ENCODE results near the gene SMTN. TPM values are rescaled to one million over a fixed set of nuclear protein-coding genes. Genes with fewer than 3 reads are reported as not detected.

Gene SMTN
- total RNA-seq, 1 donor from 2014 or later, result 57.9 TPM

GRCh38 chr22:31088233-31088986 lies 7.3 kb downstream of the SMTN start:
- Histone ChIP-seq H3K9me3 (ENCODE audit: control insufficient read depth in 3 of 3, low read length in 3 of 3) (no peaks in the 10 kb centered on the region), H3K4me1 (ENCODE audit: control insufficient read depth in 3 of 3, insufficient read depth in 3 of 3, low read length in 3 of 3) (peaks cover 29 to 78% (median 62%) of the 10 kb centered on the region in 3 donors), H3K27ac (ENCODE audit: low read depth, low read length) (peak overlapping the region; percentile 72), H3K36me3 (ENCODE audit: control insufficient read depth in 3 of 3, insufficient read depth in 3 of 3, low read length in 3 of 3) (peaks cover 22 to 49% (median 31%) of the 10 kb centered on the region in 3 donors), H3K27me3 (ENCODE audit: control insufficient read depth in 3 of 3, insufficient read depth in 3 of 3, low read length in 3 of 3) (no peaks in the 10 kb centered on the region), H3K4me3 (ENCODE audit: low read length in 3 of 3) (no peak overlapping the region), H3K9ac (ENCODE audit: low read depth in 1 of 3, low read length in 3 of 3) (peak overlapping the region in 2 of 3 donors; percentile 4 to 66)

DNA sequence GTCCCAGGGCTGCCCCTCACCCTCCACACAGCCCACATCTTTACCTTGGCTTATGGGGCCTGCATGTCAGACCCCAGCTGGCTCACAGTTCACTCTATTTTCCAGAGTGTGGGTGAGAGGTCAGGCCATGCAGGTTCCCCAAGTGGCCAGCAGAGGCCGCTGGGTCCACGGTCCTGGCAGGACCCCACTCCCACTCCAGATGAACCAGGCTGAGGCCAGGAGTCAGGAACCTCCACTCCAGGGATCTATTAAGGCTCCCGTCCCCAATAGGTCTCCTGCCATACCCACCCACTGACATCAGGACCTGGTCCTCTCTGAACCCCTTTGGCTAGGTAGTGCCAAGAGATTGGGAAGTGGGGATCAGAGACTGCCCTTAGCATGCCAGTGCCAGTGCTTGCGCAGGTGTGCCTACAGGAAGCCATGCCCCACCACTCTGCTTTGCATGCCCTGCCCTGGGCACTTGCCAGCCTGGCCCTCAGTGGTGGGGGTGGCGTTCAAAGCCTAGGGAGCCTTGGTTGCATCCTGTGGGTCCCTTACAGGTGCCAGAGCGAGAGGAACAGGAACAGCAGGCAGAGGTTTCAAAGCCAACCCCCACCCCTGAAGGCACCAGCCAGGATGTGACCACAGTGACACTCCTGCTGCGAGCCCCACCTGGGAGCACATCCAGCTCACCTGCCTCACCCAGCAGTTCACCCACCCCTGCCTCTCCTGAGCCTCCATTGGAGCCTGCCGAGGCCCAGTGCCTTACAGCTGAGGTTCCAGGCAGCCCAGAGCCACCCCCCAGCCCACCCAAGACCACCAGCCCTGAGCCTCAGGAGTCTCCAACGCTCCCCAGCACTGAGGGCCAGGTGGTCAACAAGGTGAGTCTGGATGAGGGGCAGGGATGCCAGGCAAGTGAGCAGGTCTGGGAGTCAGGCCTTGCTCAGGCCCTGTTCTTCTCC lies 8.3 kb downstream of the SMTN start:
- H3K27ac ChIP-seq (ENCODE audit: low read depth, low read length), result peak overlapping the region; percentile 72
- no peaks in the 10 kb centered on the region for H3K9me3 ChIP-seq (ENCODE audit: control insufficient read depth in 3 of 3, low read length in 3 of 3)
- H3K4me3 ChIP-seq (ENCODE audit: low read length in 3 of 3), result no peak overlapping the region
- H3K9ac ChIP-seq (ENCODE audit: low read depth in 1 of 3, low read length in 3 of 3), result peak overlapping the region in 1 of 3 donors; percentile 66
- H3K4me1 ChIP-seq (ENCODE audit: control insufficient read depth in 3 of 3, insufficient read depth in 3 of 3, low read length in 3 of 3), result peaks cover 19 to 78% (median 62%) of the 10 kb centered on the region in 3 donors
- peaks cover 22 to 49% (median 35%) of the 10 kb centered on the region in 3 donors for H3K36me3 ChIP-seq (ENCODE audit: control insufficient read depth in 3 of 3, insufficient read depth in 3 of 3, low read length in 3 of 3)
- no peaks in the 10 kb centered on the region for H3K27me3 ChIP-seq (ENCODE audit: control insufficient read depth in 3 of 3, insufficient read depth in 3 of 3, low read length in 3 of 3)

DNA sequence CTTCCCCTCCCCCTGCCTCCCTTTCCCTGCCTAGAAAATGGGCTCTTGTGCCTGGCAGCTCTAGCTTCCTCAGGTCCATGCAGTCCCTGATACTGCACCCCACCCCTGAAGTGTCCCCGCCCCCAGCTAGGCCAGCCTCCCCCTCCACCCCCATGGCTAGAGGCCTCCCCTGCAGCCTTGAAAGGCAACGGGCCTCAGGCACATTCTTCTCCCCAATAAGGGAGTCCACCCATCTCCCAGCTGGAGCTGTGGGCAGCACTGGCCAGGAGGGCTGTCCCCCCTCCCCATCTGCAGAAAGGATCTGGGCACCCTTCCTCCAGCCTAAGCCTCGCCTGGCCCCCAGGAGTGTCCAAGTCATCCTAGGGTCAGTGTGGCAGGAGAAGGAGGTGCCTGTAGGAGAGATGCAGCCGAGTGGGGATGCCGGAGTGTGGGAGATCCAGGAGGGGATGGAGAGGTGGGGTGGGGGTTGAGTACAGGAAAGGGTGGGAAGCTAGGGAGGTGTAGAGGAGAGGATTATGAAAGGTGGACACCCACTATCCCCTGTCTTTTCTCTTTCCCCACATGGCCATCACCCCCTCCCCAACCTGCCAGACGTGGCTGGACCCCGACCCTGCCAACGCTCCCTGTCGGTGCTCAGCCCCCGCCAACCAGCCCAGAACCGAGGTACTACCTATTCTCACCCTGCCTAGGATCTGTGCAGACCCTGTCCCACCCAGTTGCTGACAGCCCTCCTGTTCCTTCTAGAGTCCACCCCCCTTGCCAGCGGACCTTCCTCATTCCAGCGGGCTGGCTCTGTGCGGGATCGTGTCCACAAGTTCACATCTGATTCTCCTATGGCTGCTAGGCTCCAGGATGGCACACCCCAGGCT lies 9.3 kb downstream of the SMTN start:
- H3K9me3 ChIP-seq (ENCODE audit: control insufficient read depth in 3 of 3, low read length in 3 of 3), result no peaks in the 10 kb centered on the region
- H3K36me3 ChIP-seq (ENCODE audit: control insufficient read depth in 3 of 3, insufficient read depth in 3 of 3, low read length in 3 of 3), result peaks cover 31 to 57% (median 45%) of the 10 kb centered on the region in 3 donors
- peak overlapping the region in 1 of 3 donors; percentile 8 for H3K9ac ChIP-seq (ENCODE audit: low read depth in 1 of 3, low read length in 3 of 3)
- peaks cover 28 to 81% (median 66%) of the 10 kb centered on the region in 3 donors for H3K4me1 ChIP-seq (ENCODE audit: control insufficient read depth in 3 of 3, insufficient read depth in 3 of 3, low read length in 3 of 3)
- no peaks in the 10 kb centered on the region for H3K27me3 ChIP-seq (ENCODE audit: control insufficient read depth in 3 of 3, insufficient read depth in 3 of 3, low read length in 3 of 3)
- no peak overlapping the region for H3K4me3 ChIP-seq (ENCODE audit: low read length in 3 of 3)
- H3K27ac ChIP-seq (ENCODE audit: low read depth, low read length), result no peak overlapping the region

- H3K36me3 ChIP-seq (ENCODE audit: control insufficient read depth in 3 of 3, insufficient read depth in 3 of 3, low read length in 3 of 3), result peaks cover 39 to 66% (median 54%) of the 10 kb centered on the region in 3 donors
- no peak overlapping the region for H3K4me3 ChIP-seq (ENCODE audit: low read length in 3 of 3)
- H3K9me3 ChIP-seq (ENCODE audit: control insufficient read depth in 3 of 3, low read length in 3 of 3), result no peaks in the 10 kb centered on the region
- no peak overlapping the region for H3K27ac ChIP-seq (ENCODE audit: low read depth, low read length)
- H3K27me3 ChIP-seq (ENCODE audit: control insufficient read depth in 3 of 3, insufficient read depth in 3 of 3, low read length in 3 of 3), result no peaks in the 10 kb centered on the region
- peak overlapping the region in 1 of 3 donors; percentile 96 for H3K9ac ChIP-seq (ENCODE audit: low read depth in 1 of 3, low read length in 3 of 3)
- peaks cover 31 to 83% (median 70%) of the 10 kb centered on the region in 3 donors for H3K4me1 ChIP-seq (ENCODE audit: control insufficient read depth in 3 of 3, insufficient read depth in 3 of 3, low read length in 3 of 3)
Observed at GRCh38 chr22:31091106-31091975, 10.2 kb downstream of the SMTN start.

- H3K9me3 ChIP-seq (ENCODE audit: control insufficient read depth in 3 of 3, low read length in 3 of 3), result no peaks in the 10 kb centered on the region
- peaks cover 48 to 74% (median 62%) of the 10 kb centered on the region in 3 donors for H3K36me3 ChIP-seq (ENCODE audit: control insufficient read depth in 3 of 3, insufficient read depth in 3 of 3, low read length in 3 of 3)
- no peaks in the 10 kb centered on the region for H3K27me3 ChIP-seq (ENCODE audit: control insufficient read depth in 3 of 3, insufficient read depth in 3 of 3, low read length in 3 of 3)
- peak overlapping the region; percentile 94 for H3K27ac ChIP-seq (ENCODE audit: low read depth, low read length)
- peak overlapping the region in 2 of 3 donors; percentile 57 to 96 for H3K9ac ChIP-seq (ENCODE audit: low read depth in 1 of 3, low read length in 3 of 3)
- peaks cover 33 to 88% (median 75%) of the 10 kb centered on the region in 3 donors for H3K4me1 ChIP-seq (ENCODE audit: control insufficient read depth in 3 of 3, insufficient read depth in 3 of 3, low read length in 3 of 3)
- no peak overlapping the region for H3K4me3 ChIP-seq (ENCODE audit: low read length in 3 of 3)
Observed at GRCh38 chr22:31092161-31092560, 11.0 kb downstream of the SMTN start.

GRCh38 chr22:31093086-31093850 lies 12.2 kb downstream of the SMTN start:
- H3K27me3 ChIP-seq (ENCODE audit: control insufficient read depth in 3 of 3, insufficient read depth in 3 of 3, low read length in 3 of 3), result no peaks in the 10 kb centered on the region
- peak overlapping the region; percentile 63 to 83 (median 83) for H3K4me3 ChIP-seq (ENCODE audit: low read length in 3 of 3)
- H3K9ac ChIP-seq (ENCODE audit: low read depth in 1 of 3, low read length in 3 of 3), result peak overlapping the region; percentile 83 to 96 (median 95)
- peaks cover 36 to 85% (median 71%) of the 10 kb centered on the region in 3 donors for H3K4me1 ChIP-seq (ENCODE audit: control insufficient read depth in 3 of 3, insufficient read depth in 3 of 3, low read length in 3 of 3)
- H3K36me3 ChIP-seq (ENCODE audit: control insufficient read depth in 3 of 3, insufficient read depth in 3 of 3, low read length in 3 of 3), result peaks cover 51 to 76% (median 65%) of the 10 kb centered on the region in 3 donors
- H3K9me3 ChIP-seq (ENCODE audit: control insufficient read depth in 3 of 3, low read length in 3 of 3), result no peaks in the 10 kb centered on the region
- H3K27ac ChIP-seq (ENCODE audit: low read depth, low read length), result peak overlapping the region; percentile 94

DNA sequence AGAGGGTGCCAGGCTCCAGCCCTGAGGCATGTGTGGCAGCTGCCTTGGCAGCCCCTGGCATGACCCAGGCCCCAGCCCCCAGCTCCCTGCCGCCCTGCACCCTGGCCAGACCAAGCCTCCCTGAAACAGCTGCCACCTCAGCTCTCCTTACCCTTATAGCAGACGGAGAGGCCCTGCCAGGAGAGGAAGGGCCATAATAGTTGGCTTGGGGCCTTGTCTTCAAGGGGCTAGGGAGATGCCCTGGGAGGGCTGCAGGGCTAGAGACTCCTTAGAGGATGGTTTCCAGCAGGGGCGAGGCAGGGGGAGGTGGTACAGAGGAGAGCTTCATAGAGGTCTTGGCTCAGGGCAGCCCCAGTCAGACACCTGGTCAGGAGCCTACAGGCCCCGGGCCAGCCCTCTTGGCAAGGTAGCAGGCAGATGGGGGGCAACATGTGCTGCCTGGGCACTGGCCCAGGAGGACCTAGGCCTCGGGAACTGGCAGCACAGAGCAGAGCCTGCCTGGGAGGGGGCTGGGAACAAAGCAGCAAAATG lies 13.0 kb downstream of the SMTN start:
- Histone ChIP-seq H3K4me3 (ENCODE audit: low read length in 3 of 3) (peak overlapping the region; percentile 63 to 83 (median 83)), H3K27ac (ENCODE audit: low read depth, low read length) (peak overlapping the region; percentile 94), H3K27me3 (ENCODE audit: control insufficient read depth in 3 of 3, insufficient read depth in 3 of 3, low read length in 3 of 3) (no peaks in the 10 kb centered on the region), H3K36me3 (ENCODE audit: control insufficient read depth in 3 of 3, insufficient read depth in 3 of 3, low read length in 3 of 3) (peaks cover 54 to 74% (median 62%) of the 10 kb centered on the region in 3 donors), H3K4me1 (ENCODE audit: control insufficient read depth in 3 of 3, insufficient read depth in 3 of 3, low read length in 3 of 3) (peaks cover 36 to 84% (median 69%) of the 10 kb centered on the region in 3 donors), H3K9ac (ENCODE audit: low read depth in 1 of 3, low read length in 3 of 3) (peak overlapping the region; percentile 83 to 96 (median 95)), H3K9me3 (ENCODE audit: control insufficient read depth in 3 of 3, low read length in 3 of 3) (no peaks in the 10 kb centered on the region)

DNA sequence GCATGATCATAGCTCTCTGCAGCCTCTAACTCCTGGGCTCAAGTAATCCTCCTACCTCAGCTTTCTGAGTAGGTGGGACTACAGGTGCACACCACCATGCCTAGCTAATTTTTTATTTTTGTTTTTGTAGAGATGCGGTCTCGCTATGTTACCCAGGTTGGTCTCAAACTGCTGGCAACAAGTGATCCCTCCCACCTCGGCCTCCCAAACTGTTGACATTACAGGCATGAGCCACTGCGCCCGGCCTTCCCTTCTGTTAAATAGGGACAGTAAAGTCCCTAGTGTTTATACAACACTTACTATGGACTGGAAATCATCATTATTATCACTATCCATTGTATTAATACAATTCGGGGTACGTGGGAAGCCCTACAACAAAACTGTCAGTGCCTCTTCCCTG lies 13.6 kb downstream of the SMTN start:
- Histone ChIP-seq H3K9me3 (ENCODE audit: control insufficient read depth in 3 of 3, low read length in 3 of 3) (no peaks in the 10 kb centered on the region), H3K27me3 (ENCODE audit: control insufficient read depth in 3 of 3, insufficient read depth in 3 of 3, low read length in 3 of 3) (no peaks in the 10 kb centered on the region), H3K27ac (ENCODE audit: low read depth, low read length) (peak overlapping the region; percentile 94), H3K36me3 (ENCODE audit: control insufficient read depth in 3 of 3, insufficient read depth in 3 of 3, low read length in 3 of 3) (peaks cover 54 to 76% (median 62%) of the 10 kb centered on the region in 3 donors), H3K4me3 (ENCODE audit: low read length in 3 of 3) (peak overlapping the region; percentile 63 to 83 (median 83)), H3K4me1 (ENCODE audit: control insufficient read depth in 3 of 3, insufficient read depth in 3 of 3, low read length in 3 of 3) (peaks cover 36 to 84% (median 69%) of the 10 kb centered on the region in 3 donors), H3K9ac (ENCODE audit: low read depth in 1 of 3, low read length in 3 of 3) (peak overlapping the region; percentile 59 to 96 (median 83))
